Measurements from ENCODE around the gene TOP2A.
A peak's percentile ranks its signal among the peaks of the same experiment; 100 is the strongest.

Gene TOP2A

DNA sequence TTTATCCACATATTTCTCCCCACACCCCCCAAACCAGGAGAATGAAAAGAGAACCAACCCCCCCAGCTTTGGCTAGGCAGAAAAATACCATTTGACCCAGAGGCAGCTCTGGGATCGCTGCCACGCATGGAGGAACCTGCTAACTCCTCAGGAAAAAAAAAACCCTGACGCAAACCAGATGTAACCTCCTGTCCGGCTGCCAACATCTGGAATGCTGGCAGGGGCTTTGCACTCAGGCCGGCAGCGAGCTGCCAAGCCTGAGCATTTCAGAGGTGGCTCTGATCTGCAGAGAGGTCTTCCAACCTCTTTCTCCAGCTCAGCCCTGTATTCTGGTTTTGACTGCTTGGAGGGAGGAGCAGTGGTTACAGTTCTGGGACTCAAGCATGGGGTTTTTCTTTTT, 33.7 kb upstream of the TOP2A start:
- no peak for DNase-seq

- peak; percentile 42 for DNase-seq
Observed at GRCh38 chr17:40450175-40450574, 32.5 kb upstream of the TOP2A start.

GRCh38 chr17:40448639-40449261, 31.1 kb upstream of the TOP2A start:
- DNase-seq = no peak

GRCh38 chr17:40448213-40448638, 30.5 kb upstream of the TOP2A start:
- no peak for DNase-seq

GRCh38 chr17:40447806-40448205, 30.1 kb upstream of the TOP2A start:
- no peak for DNase-seq

- DNase-seq = no peak
Observed at GRCh38 chr17:40447148-40447644, 29.5 kb upstream of the TOP2A start.

GRCh38 chr17:40445751-40446468, 28.2 kb upstream of the TOP2A start:
- DNase-seq = no peak

- DNase-seq = no peak
Observed at GRCh38 chr17:40443988-40444899, 26.5 kb upstream of the TOP2A start.

GRCh38 chr17:40443196-40443987, 25.7 kb upstream of the TOP2A start, which contains the start of gene IGFBP4:
IGFBP4 (plus strand) TSS chr17:40443450; CDS start chr17:40443736, 286 bp downstream.
- DNase-seq = peak; percentile 82

DNA sequence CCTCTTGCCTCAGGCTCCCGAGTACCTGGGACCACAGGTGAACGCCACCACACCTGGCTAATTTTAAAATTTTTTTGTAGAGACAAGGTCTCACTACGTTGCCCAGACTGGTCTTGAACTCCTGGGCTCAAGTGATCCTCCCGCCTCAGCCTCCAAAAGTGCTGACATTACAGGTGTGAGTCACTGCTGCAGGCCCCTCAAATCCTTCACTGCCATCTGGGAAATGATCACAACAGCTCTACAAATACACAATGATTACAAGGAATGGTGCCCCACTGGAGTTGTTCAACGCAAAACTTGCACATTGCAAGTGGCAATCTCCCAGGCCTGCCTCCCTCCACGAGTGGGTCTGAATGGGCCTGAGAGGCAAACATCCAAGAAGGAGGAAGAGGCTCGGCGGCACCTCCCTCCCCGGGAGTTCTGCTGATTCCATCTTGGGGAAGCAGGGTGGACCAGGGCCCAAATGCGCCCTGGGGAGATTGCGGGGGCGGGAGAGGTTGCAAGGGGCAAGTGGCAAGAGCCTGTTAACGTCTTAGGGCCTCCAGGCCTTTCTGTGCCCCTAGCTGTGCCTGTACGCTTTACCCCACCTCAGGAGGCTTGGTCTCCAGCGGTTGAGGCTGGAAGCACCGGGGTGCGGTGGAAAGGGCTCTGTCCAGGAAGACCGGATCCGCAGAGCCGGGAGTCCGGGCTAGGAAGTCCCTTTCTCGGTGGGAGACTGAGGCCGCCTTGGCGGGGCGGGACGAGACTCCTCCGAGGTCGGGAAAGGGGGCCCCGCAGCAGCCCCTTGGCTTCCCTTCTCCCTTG, 24.9 kb upstream of the TOP2A start:
- no peak for DNase-seq

DNA sequence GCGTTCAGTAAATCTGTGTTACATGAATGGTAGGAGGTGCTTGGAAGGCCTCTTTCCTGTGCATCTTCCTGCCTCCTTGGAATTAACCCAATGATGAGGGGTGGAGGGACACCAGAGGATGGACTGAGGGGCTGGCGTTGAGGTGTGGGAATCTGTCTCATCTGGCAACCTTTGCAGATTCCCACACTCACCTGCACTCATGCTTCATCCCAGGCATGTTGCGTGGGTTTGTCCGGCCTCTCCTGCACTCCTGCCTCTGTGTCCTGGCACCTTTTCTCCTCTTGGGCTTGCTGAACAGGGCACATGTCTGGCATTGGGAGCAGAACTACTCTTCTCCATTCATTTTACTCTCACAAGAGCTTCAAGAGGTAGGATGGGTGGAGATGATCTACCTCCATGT, 22.5 kb upstream of the TOP2A start:
- DNase-seq = no peak

DNA sequence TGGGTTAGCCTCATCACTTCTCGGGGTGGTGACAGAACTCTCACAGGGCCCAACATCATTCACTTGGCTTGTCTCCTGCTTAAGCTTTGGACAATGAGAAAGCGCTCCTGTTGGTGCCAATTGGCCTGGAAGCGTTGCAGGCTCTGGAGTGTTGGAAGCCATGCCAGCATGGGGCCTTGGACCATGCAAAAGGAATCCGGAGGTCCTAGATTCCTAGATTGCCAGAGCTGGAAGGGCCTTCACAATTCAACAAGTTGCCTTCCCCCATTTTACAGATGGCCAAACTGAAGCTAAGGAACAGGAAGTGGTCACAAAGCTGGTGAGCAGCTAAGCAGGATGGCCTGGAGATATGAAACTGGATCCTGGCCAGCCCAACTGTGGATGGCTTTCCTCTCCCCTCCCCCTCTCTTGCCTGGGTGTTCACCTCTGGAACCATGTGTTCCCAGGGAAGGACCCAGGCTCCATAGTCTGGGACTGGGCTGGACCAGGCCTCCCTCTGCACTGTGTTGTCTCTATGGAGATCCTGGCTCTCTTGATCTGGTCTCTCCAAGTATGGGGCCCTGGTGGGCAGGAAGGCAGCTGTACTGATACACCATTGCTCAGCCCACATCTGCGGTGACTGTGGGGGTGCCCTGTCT, 19.5 kb upstream of the TOP2A start:
- no peak for DNase-seq

DNA sequence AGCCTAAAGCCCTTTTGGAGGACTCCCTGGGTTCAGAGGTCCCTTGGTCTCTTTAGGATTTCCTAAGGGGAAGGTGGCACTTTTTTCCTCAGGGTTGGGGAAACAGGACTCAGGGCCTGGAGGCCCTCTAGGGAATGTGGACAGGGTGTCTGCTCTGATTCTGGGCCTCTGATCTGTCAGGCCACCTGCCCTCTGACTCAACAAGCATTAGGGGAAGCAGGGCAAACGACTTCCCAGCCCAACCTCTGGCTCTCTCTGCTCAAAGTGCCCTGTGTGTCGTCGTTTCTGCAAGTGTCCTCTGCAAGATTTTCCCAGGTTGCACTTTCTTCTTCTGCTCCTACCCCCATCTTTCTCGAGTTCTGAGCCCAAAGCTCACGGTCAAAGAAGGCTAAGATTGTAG, 18.9 kb upstream of the TOP2A start:
- no peak for DNase-seq

DNA sequence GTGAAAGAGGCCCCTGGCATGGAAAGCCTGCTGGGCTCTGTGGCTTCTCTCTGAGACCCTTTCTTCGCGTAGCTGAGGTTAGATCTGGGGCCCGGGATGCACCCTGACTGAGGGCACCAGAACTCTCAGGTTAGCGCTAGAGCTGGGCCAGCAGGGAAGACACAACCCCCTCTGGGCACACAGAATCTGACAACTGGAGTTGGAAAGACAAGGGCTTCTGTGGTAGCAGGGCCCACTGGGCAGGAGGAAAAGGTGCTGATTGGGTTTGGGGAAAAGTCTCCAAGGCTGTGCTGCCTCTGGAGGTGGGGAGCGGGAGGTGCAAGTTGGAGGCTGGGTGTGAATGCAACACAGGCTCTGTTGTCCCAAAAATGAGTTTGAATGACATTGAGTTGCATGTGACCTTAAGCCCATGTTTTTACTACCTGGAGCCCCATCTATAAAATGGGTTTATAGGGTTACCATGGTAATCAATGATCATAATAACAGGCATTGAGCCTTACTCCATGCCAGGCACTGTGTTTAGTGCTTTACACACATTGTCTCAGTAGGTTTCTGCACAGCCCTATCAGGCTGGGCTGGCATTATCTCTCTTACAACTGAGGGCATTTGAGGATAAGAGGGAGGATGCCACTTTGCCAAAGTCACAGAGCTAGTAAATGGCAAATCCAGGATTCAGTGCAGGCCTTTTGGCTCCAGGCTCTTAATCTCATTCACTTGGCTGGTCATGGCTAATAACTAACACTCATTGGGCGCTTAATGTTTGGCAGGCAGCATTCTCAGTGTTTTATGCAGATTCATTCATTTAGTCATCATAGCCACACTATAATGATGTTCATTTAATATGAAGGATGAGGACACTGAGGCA, 16.1 kb upstream of the TOP2A start:
- peak; percentile 44 for DNase-seq

DNA sequence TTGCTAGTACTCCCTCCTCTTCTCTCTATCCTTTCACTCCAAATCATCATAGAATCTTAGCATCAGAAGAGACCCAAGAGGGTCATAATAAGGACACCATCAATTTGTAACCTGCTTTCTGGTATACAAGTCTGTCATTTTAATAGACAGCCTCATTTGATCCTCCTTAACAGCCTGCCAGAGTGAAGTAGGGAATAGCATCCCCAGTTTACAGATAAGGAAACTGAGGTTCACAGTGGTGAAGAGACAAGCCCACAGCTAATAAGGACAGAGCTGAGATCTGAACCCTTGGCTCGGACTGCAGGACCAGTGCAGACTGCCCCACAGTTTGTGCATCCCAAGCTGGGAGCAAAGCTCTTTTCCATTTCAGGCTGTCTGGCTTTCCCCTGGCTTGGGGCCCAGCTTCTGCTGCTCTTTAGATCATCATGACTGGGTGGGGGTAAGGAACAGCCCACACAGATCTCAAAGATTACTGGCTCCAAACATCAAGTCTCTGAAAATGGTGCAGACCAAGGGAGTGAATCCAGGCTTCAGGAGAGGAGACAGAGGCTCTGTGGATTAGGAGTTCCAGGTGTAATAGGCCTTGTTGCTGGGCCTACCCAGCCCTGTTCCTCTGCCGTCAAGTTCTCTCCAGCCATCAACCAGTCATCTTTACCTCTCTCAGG, 15.3 kb upstream of the TOP2A start:
- no peak for DNase-seq

DNA sequence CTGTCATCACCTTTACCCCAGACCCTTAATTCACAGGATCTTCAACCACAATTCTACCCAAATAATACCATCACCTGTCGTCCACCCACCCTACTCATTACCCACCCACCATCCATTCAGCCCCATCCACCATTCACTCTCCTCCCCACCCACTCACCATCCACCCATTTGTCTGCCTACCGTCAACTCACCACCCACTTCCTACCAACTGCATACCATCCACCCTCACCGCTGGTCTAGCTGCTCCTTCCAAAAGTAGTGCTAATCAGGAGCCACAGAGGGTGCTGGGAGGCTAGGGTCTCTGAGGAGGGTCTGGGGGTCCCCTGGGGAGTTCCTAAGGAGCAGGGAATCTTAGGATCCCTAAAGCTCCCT, 13.5 kb upstream of the TOP2A start:
- no peak for DNase-seq

DNA sequence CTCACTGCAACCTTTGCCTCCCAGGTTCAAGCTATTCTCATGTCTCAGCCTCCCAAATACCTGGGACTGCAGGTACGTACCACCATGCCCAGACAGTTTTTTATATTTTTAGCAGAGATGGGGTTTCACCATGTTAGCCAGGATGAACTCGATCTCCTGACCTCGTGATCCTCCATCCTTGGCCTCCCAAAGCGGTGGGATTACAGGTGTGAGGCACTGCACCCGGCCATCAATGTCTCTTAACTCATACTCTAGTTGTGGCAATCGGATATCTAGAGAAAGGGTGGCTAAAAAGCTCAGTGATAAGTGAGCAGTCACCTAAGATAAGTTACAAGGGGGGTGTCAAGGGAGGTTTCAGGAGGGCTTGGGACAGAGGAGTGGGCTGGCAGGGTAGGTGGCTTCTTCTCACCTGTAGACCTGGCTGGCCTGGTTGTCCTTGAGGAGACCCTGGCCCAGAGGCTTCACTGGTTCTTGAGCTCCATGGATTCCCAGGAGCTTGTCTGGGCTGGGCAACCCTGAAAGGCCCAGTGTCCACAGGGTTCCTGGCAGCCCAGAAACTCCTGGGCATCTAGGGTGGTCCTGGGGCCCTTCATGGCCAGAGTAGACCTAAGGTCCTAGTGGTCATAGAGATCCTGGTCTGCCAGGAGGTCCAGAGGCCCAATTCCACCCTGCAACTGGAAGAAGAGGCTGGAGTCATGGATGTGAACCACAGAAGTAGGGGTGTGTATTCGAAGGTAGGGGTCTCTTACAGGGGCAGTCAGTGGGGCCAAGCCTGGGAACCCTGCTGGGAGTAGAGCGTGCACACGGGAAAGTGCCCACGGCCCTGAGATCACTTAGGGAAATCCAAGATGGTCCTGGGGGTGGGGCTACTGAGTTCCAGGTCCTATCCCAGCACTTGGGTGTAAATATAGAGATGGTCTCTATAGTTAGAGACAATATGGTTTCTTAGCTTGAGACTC, 12.9 kb upstream of the TOP2A start:
- DNase-seq = no peak

DNA sequence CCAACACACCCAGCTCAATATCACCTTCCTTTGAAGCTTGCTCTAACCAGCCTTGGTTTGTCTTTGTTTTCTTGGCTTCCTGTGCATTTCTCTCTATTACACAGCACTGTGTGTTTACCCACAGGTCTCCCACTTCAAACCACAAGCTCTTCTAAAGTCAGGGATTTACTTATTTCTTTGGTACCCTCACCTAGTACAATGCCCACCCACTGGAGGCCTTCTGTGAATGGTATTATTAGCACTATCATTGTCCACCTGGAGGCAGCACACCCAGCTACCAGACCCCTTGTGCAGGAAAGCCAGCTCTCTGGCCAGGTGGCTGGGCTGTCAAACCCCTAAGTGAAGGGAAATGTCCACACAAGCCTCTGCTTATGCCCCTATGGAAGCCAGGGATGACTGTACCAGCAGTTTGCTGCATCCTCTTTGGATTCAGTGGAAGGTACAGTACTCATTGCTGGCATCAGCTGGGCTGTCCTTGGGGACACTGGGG, 9.4 kb upstream of the TOP2A start:
- peak; percentile 81 for DNase-seq
